H1 (cell line): ENCODE measurements around the gene KDM5A. TPM values are rescaled to one million over a fixed set of nuclear protein-coding genes. Genes with fewer than 3 reads are reported as not detected.

ENCODE experiments used
- CTCF ChIA-PET: fragments of 300-600 bp; sonication (Branson Sonifier 250); formaldehyde crosslinking; loops from one replicate; lab custom pipeline; 2021; ENCODE audit not compliant: partially characterized antibody; lab: Charles Lee
- POLR2A ChIA-PET: fragments of 300-600 bp; sonication (Branson Sonifier 250); formaldehyde crosslinking; loops from one replicate; lab custom pipeline; 2021; ENCODE audit warnings: inconsistent platforms; ENCODE audit not compliant: partially characterized antibody; lab: Charles Lee
- DNase-seq, 2 experiments: peaks; one replicate each; pipeline versions ENCODE4 v3.0.0 to v3.0.0-alpha.2; 2010 to 2022; ENCODE audit warnings: low spot score in 2 of 2, low read depth in 1 of 2, mixed read lengths in 1 of 2
- FAIRE-seq: peaks from 2 replicates; lab custom pipeline; 2011; peaks lifted over from hg19 to GRCh38; lab: Jason Lieb, UNC
- H2AFZ ChIP-seq: 2 replicates; pipeline ENCODE4 v1.8.1; 2012; ENCODE audit warnings: low read length, inconsistent platforms
- H2AK5ac ChIP-seq: 2 replicates; pipeline ENCODE4 v1.6.1; 2013; ENCODE audit warnings: low read depth, low read length
- H2BK120ac ChIP-seq: replicated peaks from 2 replicates; pipeline ENCODE3; 2013; ENCODE audit warnings: low read depth, low read length, inconsistent platforms
- H2BK12ac ChIP-seq: 2 replicates; pipeline ENCODE4 v1.6.1; 2013; ENCODE audit warnings: low read depth, low read length
- H2BK15ac ChIP-seq: 2 replicates; pipeline ENCODE4 v1.6.1; 2013; ENCODE audit warnings: low read length
- H2BK20ac ChIP-seq: 2 replicates; pipeline ENCODE4 v1.6.1; 2013; ENCODE audit warnings: low read length
- H2BK5ac ChIP-seq: 2 replicates; pipeline ENCODE4 v1.6.1; 2013; ENCODE audit warnings: low read depth, low read length
- H3K14ac ChIP-seq: 2 replicates; pipeline ENCODE4 v1.6.1; 2013; ENCODE audit warnings: inconsistent platforms; ENCODE audit not compliant: insufficient read length
- H3K18ac ChIP-seq: 2 replicates; pipeline ENCODE4 v1.6.1; 2013; ENCODE audit warnings: low read length; ENCODE audit errors: extremely low read depth
- H3K23ac ChIP-seq: 2 replicates; pipeline ENCODE4 v1.6.1; 2013; ENCODE audit warnings: inconsistent platforms; ENCODE audit not compliant: insufficient read length
- H3K23me2 ChIP-seq: 2 replicates; pipeline ENCODE4 v1.6.1; 2013; ENCODE audit warnings: low read depth, low read length
- H3K27ac ChIP-seq: 2 replicates; pipeline ENCODE4 v1.6.1; 2011; ENCODE audit warnings: low read depth, low read length, inconsistent platforms
- H3K27me3 ChIP-seq, 4 experiments: replicated peaks in 1 of 4; 1 replicate in 1 of 4; 2 replicates in 3 of 4; pipeline versions ENCODE4 v1.6.1 to v1.8.1; 2011 to 2013; ENCODE audit warnings: low read length in 3 of 4, mild to moderate bottlenecking in 3 of 4, inconsistent platforms in 2 of 4, mixed read lengths in 2 of 4, moderate library complexity in 1 of 4; ENCODE audit not compliant: control insufficient read depth in 3 of 4, insufficient read depth in 3 of 4; ENCODE audit errors: extremely low read depth in 1 of 4
- H3K36me3 ChIP-seq, 4 experiments: 2 replicates each; pipeline versions ENCODE4 v1.6.1 to v1.8.1; 2011 to 2013; ENCODE audit warnings: mild to moderate bottlenecking in 4 of 4, low read length in 3 of 4, moderate library complexity in 2 of 4, control low read depth in 1 of 4, inconsistent platforms in 1 of 4; ENCODE audit not compliant: insufficient read depth in 4 of 4, control insufficient read depth in 2 of 4
- H3K4ac ChIP-seq: replicated peaks from 2 replicates; pipeline ENCODE3; 2013; ENCODE audit warnings: low read length, low read depth, mixed read lengths, inconsistent platforms; ENCODE audit not compliant: insufficient read length
- H3K4me1 ChIP-seq, 4 experiments: replicated peaks in 1 of 4; 1 replicate in 1 of 4; 2 replicates in 3 of 4; pipeline versions ENCODE4 v1.6.1 to v1.8.1; 2011 to 2013; ENCODE audit warnings: low read length in 3 of 4, inconsistent platforms in 2 of 4, mixed read lengths in 1 of 4; ENCODE audit not compliant: insufficient read depth in 4 of 4, control insufficient read depth in 3 of 4
- H3K4me2 ChIP-seq, 2 experiments: 2 replicates each; pipeline versions ENCODE4 v1.6.1 to v1.8.1; 2011 to 2013; ENCODE audit warnings: low read depth in 2 of 2, low read length in 2 of 2, control low read depth in 1 of 2, inconsistent platforms in 1 of 2, mild to moderate bottlenecking in 1 of 2; ENCODE audit not compliant: insufficient read depth in 1 of 2
- H3K4me3 ChIP-seq, 4 experiments: fragments of 200-600, 300-600 bp in 1 of 4; sonication (generic), shearing (Covaris generic), sonication (Bioruptor Twin) in 1 of 4; 2 replicates each; pipeline versions ENCODE4 v1.5.1 to v1.8.1; 2011 to 2016; ENCODE audit warnings: low read length in 4 of 4, low read depth in 3 of 4, control low read depth in 2 of 4, inconsistent platforms in 2 of 4, mild to moderate bottlenecking in 2 of 4, mixed read lengths in 1 of 4, moderate library complexity in 1 of 4; ENCODE audit not compliant: insufficient read depth in 2 of 4; ENCODE audit errors: extremely low read depth in 1 of 4
- H3K56ac ChIP-seq: replicated peaks from 2 replicates; pipeline ENCODE3; 2013; ENCODE audit warnings: low read depth, mild to moderate bottlenecking, mixed read lengths, low read length, inconsistent platforms; ENCODE audit not compliant: insufficient read length
- H3K79me1 ChIP-seq: 2 replicates; pipeline ENCODE4 v1.6.1; 2013; ENCODE audit warnings: low read depth, low read length, control low read depth
- H3K79me2 ChIP-seq, 2 experiments: 2 replicates each; pipeline versions ENCODE4 v1.6.1 to v1.8.1; 2012 to 2013; ENCODE audit warnings: low read length in 2 of 2, mild to moderate bottlenecking in 2 of 2, inconsistent platforms in 1 of 2; ENCODE audit not compliant: insufficient read depth in 2 of 2, control insufficient read depth in 1 of 2
- H3K9ac ChIP-seq, 4 experiments: replicated peaks in 1 of 4; 1 replicate in 1 of 4; 2 replicates in 3 of 4; pipeline versions ENCODE4 v1.6.1 to v1.8.1; 2011 to 2013; ENCODE audit warnings: low read depth in 3 of 4, low read length in 3 of 4, control low read depth in 2 of 4, mild to moderate bottlenecking in 2 of 4, moderate library complexity in 2 of 4, inconsistent platforms in 1 of 4; ENCODE audit errors: extremely low read depth in 1 of 4
- H3K9me3 ChIP-seq, 2 experiments: 2 replicates each; pipeline versions ENCODE4 v1.6.1 to v1.8.1; 2012 to 2013; ENCODE audit warnings: mild to moderate bottlenecking in 2 of 2, moderate library complexity in 2 of 2, control low read depth in 1 of 2, inconsistent platforms in 1 of 2, low read depth in 1 of 2, low read length in 1 of 2, mixed read lengths in 1 of 2; ENCODE audit not compliant: insufficient read depth in 2 of 2
- H4K20me1 ChIP-seq, 2 experiments: replicated peaks in 1 of 2; 2 replicates each; pipeline versions ENCODE3 to v1.8.1; 2011 to 2013; ENCODE audit warnings: inconsistent platforms in 2 of 2, low read length in 2 of 2, mild to moderate bottlenecking in 1 of 2; ENCODE audit not compliant: insufficient read depth in 2 of 2, control insufficient read depth in 1 of 2
- H4K5ac ChIP-seq: 2 replicates; pipeline ENCODE4 v1.6.1; 2013; ENCODE audit warnings: low read length, low read depth, mixed read lengths, inconsistent platforms; ENCODE audit not compliant: insufficient read length
- H4K8ac ChIP-seq: 2 replicates; pipeline ENCODE4 v1.8.0; 2013; ENCODE audit warnings: mild to moderate bottlenecking, moderate library complexity, low read length, inconsistent platforms; ENCODE audit not compliant: insufficient read depth; ENCODE audit errors: extremely low read depth
- H4K91ac ChIP-seq: replicated peaks from 2 replicates; pipeline ENCODE3; 2013; ENCODE audit warnings: low read length, mixed read lengths, inconsistent platforms; ENCODE audit not compliant: insufficient read length
- ATF3 ChIP-seq: IDR thresholded peaks from 2 replicates; pipeline ENCODE4 v1.6.1; 2011; ENCODE audit warnings: low read depth, mild to moderate bottlenecking, low read length; ENCODE audit not compliant: insufficient read depth
- BRCA1 ChIP-seq: IDR thresholded peaks from 2 replicates; pipeline ENCODE4 v1.6.1; 2012; ENCODE audit warnings: low read depth, low read length, improper control_type of control experiment
- FOSL1 ChIP-seq: IDR thresholded peaks from 2 replicates; pipeline ENCODE4 v1.6.1; 2011; ENCODE audit warnings: mild to moderate bottlenecking, low read depth, low read length, moderate library complexity; ENCODE audit not compliant: insufficient read depth
- JUND ChIP-seq: IDR thresholded peaks from 2 replicates; pipeline ENCODE4 v1.6.1; 2011; ENCODE audit warnings: mild to moderate bottlenecking, improper control_type of control experiment, low read length
- KDM1A ChIP-seq: fragments of 200-600, 300-600 bp; sonication (generic); IDR thresholded peaks from 2 replicates; pipeline ENCODE4 v1.7.1; 2016; ENCODE audit warnings: mild to moderate bottlenecking, low read length, borderline replicate concordance
- RFX5 ChIP-seq: IDR thresholded peaks from 2 replicates; pipeline ENCODE4 v1.6.1; 2011; ENCODE audit warnings: low read depth, low read length, improper control_type of control experiment, borderline replicate concordance
- RNF2 ChIP-seq: fragments of 200-900, 300-1000 bp; sonication (generic); IDR thresholded peaks from 2 replicates; pipeline ENCODE4 v1.7.1; 2016; ENCODE audit warnings: borderline replicate concordance, low read depth, mild to moderate bottlenecking, antibody characterized with exemption, low read length; ENCODE audit not compliant: poor library complexity, severe bottlenecking; ENCODE audit errors: missing control alignments
- RXRA ChIP-seq: IDR thresholded peaks from 2 replicates; pipeline ENCODE4 v1.6.1; 2011; ENCODE audit warnings: low read depth, mild to moderate bottlenecking, low read length, moderate library complexity; ENCODE audit not compliant: insufficient read depth
- SIX5 ChIP-seq: IDR thresholded peaks from 2 replicates; pipeline ENCODE4 v1.6.1; 2011; ENCODE audit warnings: mild to moderate bottlenecking, low read depth, low read length
- SP2 ChIP-seq: IDR thresholded peaks from 2 replicates; pipeline ENCODE4 v1.6.1; 2012; ENCODE audit warnings: mild to moderate bottlenecking, low read length, inconsistent platforms
- YY1 ChIP-seq: IDR thresholded peaks from 2 replicates; pipeline ENCODE4 v1.6.1; 2011; ENCODE audit warnings: low read depth, mild to moderate bottlenecking, low read length
- WGBS, 2 experiments: shearing (Covaris generic) in 1 of 2; methylation state at CpG; one replicate each; pipeline versions ENCODE4 v1.1.6 to v1.1.7; 2013 to 2015; ENCODE audit warnings: low lambda C conversion rate in 2 of 2, mixed read lengths in 2 of 2, inconsistent platforms in 1 of 2, low coverage in 1 of 2, missing lambda C conversion rate in 1 of 2; ENCODE audit not compliant: insufficient replicate concordance in 2 of 2, insufficient coverage in 1 of 2, insufficient read length in 1 of 2; ENCODE audit errors: extremely low coverage in 1 of 2, missing lambda C conversion rate in 1 of 2; 5-methylcytosine and 5-hydroxymethylcytosine counted together
- polyA plus RNA-seq, 7 experiments: library from polyadenylated mRNA; depleted of rRNA in 3 of 7; stranded (reverse) in 5 of 7; unstranded in 2 of 7; fragments of >200 nt in 5 of 7; fragments of 200-250 nt in 2 of 7; gene quantifications; 1 replicate in 5 of 7; 2 replicates in 1 of 7; 4 replicates in 1 of 7; pipeline versions ENCODE4 v1.2.1 to v1.2.3, GENCODE V29; 2011 to 2013; ENCODE audit warnings: missing spikeins in 2 of 7, mixed read lengths in 2 of 7
- total RNA-seq: library from RNA; stranded (reverse); fragmentation: NEBNext Ultra II Directional; extraction: Animal tissue kit (Norgen Biotek cat#: 25700); gene quantifications from 2 replicates; pipeline ENCODE4 v1.2.1, GENCODE V29; 2021
- TF ChIP-seq, protein P1 (sequence below), 3 experiments: IDR thresholded peaks; 1 replicate in 2 of 3; 2 replicates in 1 of 3; pipeline versions ENCODE4 v1.5.1 to v1.6.1; 2011; ENCODE audit warnings: low read length in 3 of 3, mild to moderate bottlenecking in 3 of 3, inconsistent platforms in 2 of 3, low read depth in 1 of 3, moderate library complexity in 1 of 3; ENCODE audit not compliant: insufficient read depth in 1 of 3; ENCODE audit errors: control extremely low read depth in 1 of 3

Gene KDM5A
- total and polyA plus RNA-seq, 2 of the 8 experiments (the other 6 are each of a cell fraction or from before 2014, with no cell fraction given) = 6.3 to 36.9 TPM

GRCh38 chr12:273382-273781, 115.7 kb downstream of the KDM5A start:
- Histone ChIP-seq H3K9me3 (no peaks in the 10 kb centered on the region), H2AFZ (no peak overlapping the region), H3K36me3 (no peaks in the 10 kb centered on the region), H2BK20ac (no peak overlapping the region), H2BK15ac (no peak overlapping the region), H3K9ac (no peak overlapping the region), H3K4me3 (no peak overlapping the region), H2AK5ac (no peak overlapping the region), H3K23ac (no peak overlapping the region), H2BK5ac (no peak overlapping the region), H3K4ac (no peak overlapping the region), H4K91ac (no peak overlapping the region), H3K14ac (no peak overlapping the region), H3K27me3 (no peaks in the 10 kb centered on the region), H3K79me1 (no peaks in the 10 kb centered on the region), H3K27ac (no peak overlapping the region), H3K4me2 (no peak overlapping the region), H3K4me1 (no peaks in the 10 kb centered on the region), H3K23me2 (no peaks in the 10 kb centered on the region), H2BK120ac (no peak overlapping the region), H3K79me2 (no peaks in the 10 kb centered on the region), H4K5ac (no peak overlapping the region), H3K56ac (no peak overlapping the region), H2BK12ac (no peak overlapping the region), H3K18ac (no peak overlapping the region), H4K20me1 (no peaks in the 10 kb centered on the region), H4K8ac (no peak overlapping the region)
- no peak for DNase-seq
- CTCF ChIA-PET = no interaction called here
- WGBS, 2 experiments = 82% methylated on average over 3 of the region's 3 CpGs; no CpG with 5 or more reads in 1 of the 2 experiments
- POLR2A ChIA-PET = no interaction called here
- FAIRE-seq = no peak
- TF ChIP-seq RFX5 = no peak
- no peak for TF ChIP-seq YY1
- TF ChIP-seq KDM1A = no peak
- no peak for TF ChIP-seq BRCA1
- TF ChIP-seq ATF3 = no peak
- TF ChIP-seq JUND = no peak
- no peak for TF ChIP-seq RNF2
- TF ChIP-seq SP2 = no peak
- no peak for TF ChIP-seq FOSL1
- no peak for TF ChIP-seq SIX5
- TF ChIP-seq, protein P1, sequence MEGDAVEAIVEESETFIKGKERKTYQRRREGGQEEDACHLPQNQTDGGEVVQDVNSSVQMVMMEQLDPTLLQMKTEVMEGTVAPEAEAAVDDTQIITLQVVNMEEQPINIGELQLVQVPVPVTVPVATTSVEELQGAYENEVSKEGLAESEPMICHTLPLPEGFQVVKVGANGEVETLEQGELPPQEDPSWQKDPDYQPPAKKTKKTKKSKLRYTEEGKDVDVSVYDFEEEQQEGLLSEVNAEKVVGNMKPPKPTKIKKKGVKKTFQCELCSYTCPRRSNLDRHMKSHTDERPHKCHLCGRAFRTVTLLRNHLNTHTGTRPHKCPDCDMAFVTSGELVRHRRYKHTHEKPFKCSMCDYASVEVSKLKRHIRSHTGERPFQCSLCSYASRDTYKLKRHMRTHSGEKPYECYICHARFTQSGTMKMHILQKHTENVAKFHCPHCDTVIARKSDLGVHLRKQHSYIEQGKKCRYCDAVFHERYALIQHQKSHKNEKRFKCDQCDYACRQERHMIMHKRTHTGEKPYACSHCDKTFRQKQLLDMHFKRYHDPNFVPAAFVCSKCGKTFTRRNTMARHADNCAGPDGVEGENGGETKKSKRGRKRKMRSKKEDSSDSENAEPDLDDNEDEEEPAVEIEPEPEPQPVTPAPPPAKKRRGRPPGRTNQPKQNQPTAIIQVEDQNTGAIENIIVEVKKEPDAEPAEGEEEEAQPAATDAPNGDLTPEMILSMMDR (IDR thresholded peaks at IDR 0.05; ENCODE audit: control extremely low read depth in 1 of 3, insufficient read depth in 1 of 3, low read depth in 1 of 3, low read length in 3 of 3) = no peak
- TF ChIP-seq RXRA = no peak
